Left renal cortex interstitium (tissue), 4 donors: ENCODE data around the gene GPR157. TPM values are rescaled to one million over a fixed set of nuclear protein-coding genes. Genes with fewer than 3 reads are reported as not detected.

Experiments
- DNase-seq, 4 donors: peaks; one replicate each; pipeline ENCODE4 v3.0.0-alpha.2; 2013; ENCODE audit warnings: low read depth in 4 of 4, low spot score in 2 of 4, missing footprints in 1 of 4
- polyA plus RNA-seq, 4 donors: library from polyadenylated mRNA; unstranded; fragments of 120-200 nt; gene quantifications; one replicate each; pipeline ENCODE4 v1.2.1, GENCODE V29; 2013; ENCODE audit not compliant: insufficient read length in 4 of 4

The GPR157 gene
- polyA plus RNA-seq, 4 donors = 1.3 to 3.0 (median 1.4) TPM

GRCh38 chr1:9069326-9070100 lies 59.4 kb downstream of the GPR157 start, which contains the start of gene SLC2A5:
SLC2A5 (minus strand) TSS chr1:9069635; CDS start chr1:9069536, 99 bp downstream.
- no peak for DNase-seq

DNA sequence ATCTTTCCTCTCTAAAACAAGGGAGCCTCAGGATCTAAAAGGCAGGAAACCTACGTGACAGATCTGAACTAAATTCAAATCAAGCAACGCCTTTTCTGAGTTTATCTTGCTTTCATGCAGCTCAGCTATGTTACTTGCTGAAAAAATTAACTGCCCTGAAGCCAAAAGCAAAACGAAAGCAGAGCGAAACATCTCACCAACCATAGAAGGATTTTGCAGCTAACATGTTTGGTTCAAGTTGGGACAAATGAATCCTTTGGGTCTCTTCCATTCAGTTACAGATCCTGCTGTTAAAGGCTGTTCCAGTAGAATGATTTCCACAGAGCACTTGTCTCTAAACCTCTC lies 59.9 kb downstream of the GPR157 start:
- no peak for DNase-seq

- no peak for DNase-seq
Observed at GRCh38 chr1:9066945-9067807, 61.7 kb downstream of the GPR157 start.

- no peak for DNase-seq
Observed at GRCh38 chr1:9065213-9065751, 63.6 kb downstream of the GPR157 start.

- no peak for DNase-seq
Observed at GRCh38 chr1:9062846-9063245, 66.1 kb downstream of the GPR157 start.

DNA sequence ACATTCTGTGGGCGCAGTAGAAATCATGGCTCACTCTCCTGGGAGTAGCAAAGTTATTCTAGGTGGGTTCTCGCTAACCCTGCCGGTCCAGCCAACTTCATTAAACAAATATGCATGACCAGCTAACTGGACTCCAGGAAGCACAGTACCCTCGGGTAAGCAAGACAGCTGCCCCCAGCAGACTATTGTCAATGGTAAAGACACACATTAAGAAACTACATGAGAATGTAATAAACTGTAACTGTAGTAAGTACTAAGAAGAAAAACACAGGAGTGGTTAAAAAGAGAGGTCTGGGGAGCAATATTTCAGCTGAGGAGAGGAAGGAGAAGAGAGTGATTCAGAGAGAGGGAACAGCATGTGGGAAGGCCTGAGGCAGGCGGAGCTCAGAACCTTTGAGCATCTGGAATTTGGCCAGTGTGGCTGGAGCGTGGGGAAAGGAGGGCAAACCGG lies 66.9 kb downstream of the GPR157 start:
- no peak for DNase-seq

- no peak for DNase-seq
Observed at GRCh38 chr1:9061252-9061960, 67.5 kb downstream of the GPR157 start.

- DNase-seq = no peak
Observed at GRCh38 chr1:9059891-9060744, 68.8 kb downstream of the GPR157 start.

DNA sequence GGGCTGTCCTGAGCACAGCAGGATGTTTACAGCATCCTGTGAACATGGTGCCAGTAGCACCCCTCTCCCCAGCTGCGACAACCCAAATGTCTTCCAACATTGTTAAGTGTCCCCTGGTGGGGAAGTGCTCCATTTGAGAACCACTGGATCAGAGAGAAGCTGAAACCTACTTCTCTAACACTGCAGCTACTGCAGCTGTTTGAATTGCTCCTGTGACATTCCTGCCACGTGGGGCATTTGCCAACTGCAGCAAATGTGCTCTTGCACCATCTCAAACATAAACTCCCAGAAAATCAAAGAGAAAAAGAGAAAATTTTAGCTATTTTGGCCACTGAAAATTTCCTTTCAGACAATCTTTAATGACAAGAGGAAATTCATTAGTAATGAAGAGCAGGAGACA lies 70.4 kb downstream of the GPR157 start:
- no peak for DNase-seq

- DNase-seq = no peak
Observed at GRCh38 chr1:9057851-9058250, 71.1 kb downstream of the GPR157 start.

DNA sequence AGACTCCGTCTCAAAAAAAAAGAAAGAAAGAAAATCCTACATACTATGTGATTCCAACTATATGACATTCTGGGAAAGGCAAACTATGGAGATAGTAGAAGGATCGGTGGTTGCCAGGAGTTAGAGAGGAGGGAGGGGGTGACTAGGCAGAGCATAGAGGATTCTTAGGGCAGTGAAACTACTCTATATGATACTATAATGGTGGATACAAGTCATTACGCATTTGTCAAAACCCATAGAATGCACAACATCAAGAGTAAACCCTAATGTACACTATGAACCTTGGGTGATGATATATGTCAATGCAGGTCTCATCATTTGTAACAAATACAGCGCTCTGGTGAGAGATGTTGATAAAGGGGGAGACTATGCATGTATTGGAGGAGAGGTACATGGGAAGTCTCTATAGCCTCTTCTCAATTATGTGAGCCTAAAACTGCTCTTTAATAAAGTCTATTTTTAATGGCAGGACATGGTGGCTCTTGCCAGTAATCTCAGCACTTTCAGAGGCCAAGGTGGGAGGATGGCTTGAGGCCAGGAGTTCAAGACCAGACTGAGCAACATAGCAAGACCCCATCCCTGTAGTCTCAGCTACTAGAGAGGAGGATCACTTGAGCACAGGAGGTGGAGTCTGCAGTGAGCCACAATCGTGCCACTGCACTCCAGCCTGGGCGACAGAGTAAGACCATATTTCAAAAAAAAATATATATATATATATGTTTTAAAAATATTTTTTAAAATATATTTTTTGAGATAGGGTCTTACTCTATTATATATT lies 76.4 kb downstream of the GPR157 start:
- no peak for DNase-seq

DNA sequence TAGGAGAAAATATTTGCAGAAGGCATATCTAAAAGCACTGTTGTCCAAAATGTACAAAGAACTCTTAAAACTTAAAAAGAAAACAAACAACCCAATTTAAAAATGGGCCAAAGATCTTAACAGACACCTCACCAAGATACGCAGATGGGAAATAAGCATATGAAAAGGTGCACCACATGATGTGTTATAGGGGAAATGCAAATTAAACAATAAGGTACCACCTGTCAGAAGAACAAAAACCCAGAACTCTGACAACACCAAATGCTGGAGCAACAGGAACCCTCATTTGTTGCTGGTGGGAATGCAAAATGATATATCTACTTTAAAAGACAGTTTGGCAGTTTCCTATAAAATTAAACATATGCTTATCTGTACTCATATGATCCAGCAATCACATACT lies 77.5 kb downstream of the GPR157 start:
- DNase-seq = no peak

DNA sequence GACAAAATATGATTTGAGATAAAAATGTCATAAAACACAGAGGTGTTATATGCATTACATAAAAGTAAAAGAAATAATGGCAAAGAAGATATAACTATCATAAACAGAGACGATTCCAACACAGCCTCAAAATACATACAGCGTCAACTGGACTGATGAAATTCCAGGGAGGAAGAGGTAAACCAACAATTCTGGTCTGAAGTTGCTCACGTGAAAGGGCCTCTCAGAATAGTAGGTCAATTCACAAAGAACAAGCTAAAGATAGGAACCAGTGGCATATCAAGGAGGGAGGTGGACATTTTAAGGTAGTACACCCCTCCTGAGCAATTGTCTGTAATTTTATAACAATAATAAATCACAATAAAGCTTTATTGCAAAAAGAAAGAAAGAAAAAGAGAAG lies 78.1 kb downstream of the GPR157 start:
- DNase-seq = no peak

Other genes with a start within 250 kb of the GPR157 start
- gene CA6, start 183.2 kb downstream of the GPR157 start, polyA plus RNA-seq = under 1 TPM in 3 of 4 donors, not detected in 1; 0.06 to 0.26 (median 0.16) TPM
- not detected for gene SLC2A7, start 102.7 kb downstream of the GPR157 start, polyA plus RNA-seq
- 1 to 10 TPM in 2 of 4 donors, under 1 TPM in 2; 0.60 to 1.1 (median 0.90) TPM for gene SLC2A5, start 59.5 kb downstream of the GPR157 start, polyA plus RNA-seq
- gene H6PD, start 105.7 kb upstream of the GPR157 start, polyA plus RNA-seq = 10 to 100 TPM; 34.9 to 45.8 (median 41.5) TPM
- gene SPSB1, start 163.8 kb upstream of the GPR157 start, polyA plus RNA-seq = 10 to 100 TPM; 11.0 to 14.0 (median 11.4) TPM